GM12878 (cell line): ENCODE data around the gene ACTR1B. TPM values are rescaled to one million over a fixed set of nuclear protein-coding genes. Genes with fewer than 3 reads are reported as not detected.
A peak's percentile ranks its signal among the peaks of the same experiment; 100 is the strongest.

Experiments used
- ATAC-seq: fragments of 200-7000 bp; cut with Tn5 transposase; 3 replicates; pipeline ENCODE4 v1.9.1; 2020; ENCODE audit warnings: mild to moderate bottlenecking, moderate library complexity
- BruUV-seq: library from RNA; stranded (reverse); fragments of 400-500 nt; replicated peaks from 2 replicates; lab custom pipeline; 2021; lab: Mats Ljungman, UMichigan
- CTCF ChIA-PET: fragments of 300-600 bp; sonication (Branson Sonifier 250); formaldehyde crosslinking; extraction: SDS; loops from one replicate; lab custom pipeline; 2021; ENCODE audit warnings: inconsistent platforms; lab: Yijun Ruan, JAX
- POLR2A ChIA-PET: fragments of 350-600 bp; formaldehyde crosslinking; extraction: SDS; loops from one replicate; lab custom pipeline; 2021; ENCODE audit warnings: inconsistent platforms; lab: Charles Lee
- RAD21 ChIA-PET: fragments of 300-600 bp; sonication (Branson Sonifier 250); formaldehyde crosslinking; loops from one replicate; lab custom pipeline; 2023; ENCODE audit warnings: antibody characterized with exemption; ENCODE audit not compliant: unreplicated experiment; lab: Charles Lee
- SMC1A ChIA-PET: fragments of 300-600 bp; sonication (Branson Sonifier 250); formaldehyde crosslinking; loops from one replicate; lab custom pipeline; 2023; ENCODE audit not compliant: unreplicated experiment, uncharacterized antibody; lab: Charles Lee
- DNase-seq: peaks from one replicate; pipeline ENCODE4 v3.0.0-alpha.2; 2011; ENCODE audit warnings: low read depth, low spot score
- FAIRE-seq: peaks from 3 replicates; lab custom pipeline; 2011; peaks lifted over from hg19 to GRCh38; lab: Jason Lieb, UNC
- H2AFZ ChIP-seq: 2 replicates; pipeline ENCODE4 v1.6.0; 2011; ENCODE audit warnings: low read depth, low read length, control low read depth; ENCODE audit not compliant: control insufficient read depth
- H3K27ac ChIP-seq: 2 replicates; pipeline ENCODE4 v1.5.1; 2011; ENCODE audit warnings: control low read depth; ENCODE audit not compliant: control insufficient read depth, insufficient read depth
- H3K27me3 ChIP-seq, 2 experiments: replicated peaks in 1 of 2; 2 replicates each; pipeline versions ENCODE4 v1.6.0 to v1.6.1; 2011; ENCODE audit warnings: low read length in 1 of 2; ENCODE audit not compliant: control insufficient read depth in 2 of 2, insufficient read depth in 2 of 2
- H3K36me3 ChIP-seq, 2 experiments: 2 replicates each; pipeline ENCODE4 v1.5.1; 2011; ENCODE audit warnings: low read length in 1 of 2; ENCODE audit not compliant: control insufficient read depth in 2 of 2, insufficient read depth in 2 of 2
- H3K4me1 ChIP-seq: 2 replicates; pipeline ENCODE4 v1.6.1; 2011; ENCODE audit warnings: mild to moderate bottlenecking, low read length, moderate library complexity, mixed read lengths; ENCODE audit not compliant: control insufficient read depth, insufficient read depth
- H3K4me2 ChIP-seq: 2 replicates; pipeline ENCODE4 v1.6.0; 2011; ENCODE audit warnings: control low read depth; ENCODE audit not compliant: control insufficient read depth, insufficient read depth
- H3K4me3 ChIP-seq: fragments of 200-600 bp; sonication (generic); 2 replicates; pipeline ENCODE4 v1.5.1; 2016
- H3K79me2 ChIP-seq: 2 replicates; pipeline ENCODE4 v1.6.0; 2011; ENCODE audit warnings: low read length; ENCODE audit not compliant: control insufficient read depth, insufficient read depth
- H3K9ac ChIP-seq: 2 replicates; pipeline ENCODE4 v1.8.0; 2011; ENCODE audit warnings: low read length, control low read depth, mixed read lengths; ENCODE audit not compliant: control insufficient read depth, insufficient read depth
- H3K9me3 ChIP-seq: replicated peaks from 3 replicates; pipeline ENCODE4 v1.5.1; 2011; ENCODE audit warnings: mild to moderate bottlenecking, low read length; ENCODE audit not compliant: control insufficient read depth, insufficient read depth
- H4K20me1 ChIP-seq: 2 replicates; pipeline ENCODE4 v1.6.0; 2011; ENCODE audit not compliant: control insufficient read depth, insufficient read depth
- ASH2L ChIP-seq: fragments of 300-600, 200-600 bp; sonication (generic); IDR thresholded peaks from 2 replicates; pipeline ENCODE4 v1.6.1; 2017; ENCODE audit warnings: low read depth, mild to moderate bottlenecking, borderline replicate concordance
- CBX5 ChIP-seq: sonication (generic); IDR thresholded peaks from 2 replicates; pipeline ENCODE4 v1.6.1; 2016; ENCODE audit warnings: low read depth, moderate library complexity, mild to moderate bottlenecking, inconsistent platforms
- ESRRA ChIP-seq: IDR thresholded peaks from 2 replicates; pipeline ENCODE4 v1.6.1; 2012; ENCODE audit warnings: mild to moderate bottlenecking, low read length, improper control_type of control experiment
- IRF4 ChIP-seq: IDR thresholded peaks from 2 replicates; pipeline ENCODE4 v1.6.1; 2011; ENCODE audit warnings: low read depth, low read length
- MYB ChIP-seq: fragments of 150-350 bp; IDR thresholded peaks from 2 replicates; pipeline ENCODE4 v1.6.1; 2014; ENCODE audit warnings: mild to moderate bottlenecking, low read depth, low read length, borderline replicate concordance
- WRNIP1 ChIP-seq: IDR thresholded peaks from 2 replicates; pipeline ENCODE4 v1.6.1; 2011; ENCODE audit warnings: low read depth, low read length, improper control_type of control experiment, borderline replicate concordance
- ZSCAN29 ChIP-seq: fragments of 450-650 bp; IDR thresholded peaks from 2 replicates; pipeline ENCODE4 v1.6.1; 2017; ENCODE audit warnings: mild to moderate bottlenecking, moderate library complexity
- WGBS: methylation state at CpG from one replicate; pipeline ENCODE4 v1.1.6; 2016; ENCODE audit warnings: low lambda C conversion rate; ENCODE audit not compliant: insufficient replicate concordance, insufficient coverage; ENCODE audit errors: missing lambda C conversion rate; 5-methylcytosine and 5-hydroxymethylcytosine counted together
- in situ Hi-C: fragments of 300-500 bp; cut with MboI; formaldehyde crosslinking; loops from 9 replicates; pipeline ENCODE4 v1.14.3; 2018; ENCODE audit warnings: mixed read lengths
- intact Hi-C: fragments of 100-400 bp; cut with micrococcal nuclease; formaldehyde crosslinking; loops from one replicate; pipeline ENCODE4 v1.14.2; 2022; ENCODE audit not compliant: unreplicated experiment
- polyA plus RNA-seq, 11 experiments: library from polyadenylated mRNA; depleted of rRNA in 4 of 11; unstranded in 6 of 11; stranded (reverse) in 5 of 11; fragments of >200 nt; fragmentation: Nextera tagmentation in 4 of 11; fragmentation: Illumina TruSeq in 1 of 11; extraction: Ambion mirVana in 4 of 11; extraction: Trizol in 1 of 11; gene quantifications; 1 replicate in 1 of 11; 2 replicates in 10 of 11; pipeline versions ENCODE4 v1.2.1 to v1.2.3, GENCODE V29; 2011 to 2016; ENCODE audit warnings: inconsistent platforms in 2 of 11, missing spikeins in 2 of 11, low read depth in 1 of 11
- total RNA-seq, 4 experiments: library from RNA; depleted of rRNA in 3 of 4; stranded (reverse); fragments of >200 nt in 3 of 4; fragmentation: Illumina TruSeq in 1 of 4; extraction: Trizol in 1 of 4; gene quantifications; 2 replicates each; pipeline versions ENCODE4 v1.2.1 to v1.2.3, GENCODE V29; 2013 to 2021
- TF ChIP-seq, protein P1 (sequence below): IDR thresholded peaks from 2 replicates; pipeline ENCODE4 v1.6.1; 2011; ENCODE audit warnings: mild to moderate bottlenecking, low read depth, low read length, moderate library complexity; ENCODE audit not compliant: insufficient replicate concordance

The ACTR1B gene
- total and polyA plus RNA-seq, 10 of the 15 experiments (the other 5 are each of a cell fraction or from before 2014, with no cell fraction given): 1.3 to 62.8 (median 44.8) TPM

DNA sequence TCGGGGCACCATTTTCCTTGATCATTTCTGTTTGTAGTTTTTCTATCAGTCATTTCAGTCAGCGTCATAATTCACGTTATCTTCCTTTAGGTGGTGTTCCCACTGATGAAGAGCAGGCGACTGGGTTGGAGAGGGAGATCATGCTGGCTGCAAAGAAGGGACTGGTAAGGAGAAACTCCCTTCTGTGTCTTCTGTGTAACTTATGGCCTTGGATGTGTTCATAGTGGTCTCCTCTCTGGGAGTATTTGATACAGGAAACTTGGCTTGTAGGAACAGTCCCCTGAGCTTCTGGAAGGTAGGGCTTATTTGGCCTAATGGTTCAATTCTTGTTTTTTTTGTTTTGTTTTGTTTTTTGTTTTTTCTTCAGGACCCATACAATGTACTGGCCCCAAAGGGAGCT is 16.9 kb downstream of the ACTR1B start:
- no peak for FAIRE-seq
- no peaks in the 10 kb centered on the region for H3K27me3 ChIP-seq
- CTCF ChIA-PET: interaction anchor here (0.7 to 4.0 kb wide), 6 partner anchors 8 to 56 kb away, joined by 3 to 22 read pairs (median 18); partner anchors contain the start of genes ACTR1B and ANKRD36B
- POLR2A ChIA-PET: interaction anchor here (1.0 to 7.6 kb wide), 4 partner anchors 15 to 50 kb away, joined by 3 to 132 read pairs (median 8); partner anchors contain the start of genes ACTR1B and C2orf92
- in situ Hi-C loops: no loop called here
- DNase-seq: no peak
- H2AFZ ChIP-seq: no peak overlapping the region
- H4K20me1 ChIP-seq: no peaks in the 10 kb centered on the region
- BruUV-seq: no TSS peak
- peaks cover 18% of the 10 kb centered on the region for H3K79me2 ChIP-seq
- ATAC-seq: no peak
- peaks cover 0 to 14% of the 10 kb centered on the region in 2 experiments for H3K36me3 ChIP-seq
- H3K9me3 ChIP-seq: no peaks in the 10 kb centered on the region
- WGBS: 81% methylated on average over 4 of the region's 4 CpGs
- H3K4me1 ChIP-seq: no peaks in the 10 kb centered on the region; the same call in 1 of the 2 replicates
- SMC1A ChIA-PET: interaction anchor here (0.7 to 4.8 kb wide), 5 partner anchors 16 to 95 kb away, joined by 3 to 29 read pairs (median 7); partner anchors contain the start of gene ACTR1B
- peak overlapping the region; percentile 99 for H3K4me3 ChIP-seq
- peak overlapping the region; percentile 97; the same call in 1 of the 2 replicates for H3K9ac ChIP-seq
- no peak overlapping the region for H3K27ac ChIP-seq
- peak overlapping the region; percentile 61 for H3K4me2 ChIP-seq
- intact Hi-C loops: loop anchor here (2.0 to 5.0 kb wide), 2 partner anchors 16 to 50 kb away; no protein-coding TSS in a partner anchor
- TF ChIP-seq, protein P1, sequence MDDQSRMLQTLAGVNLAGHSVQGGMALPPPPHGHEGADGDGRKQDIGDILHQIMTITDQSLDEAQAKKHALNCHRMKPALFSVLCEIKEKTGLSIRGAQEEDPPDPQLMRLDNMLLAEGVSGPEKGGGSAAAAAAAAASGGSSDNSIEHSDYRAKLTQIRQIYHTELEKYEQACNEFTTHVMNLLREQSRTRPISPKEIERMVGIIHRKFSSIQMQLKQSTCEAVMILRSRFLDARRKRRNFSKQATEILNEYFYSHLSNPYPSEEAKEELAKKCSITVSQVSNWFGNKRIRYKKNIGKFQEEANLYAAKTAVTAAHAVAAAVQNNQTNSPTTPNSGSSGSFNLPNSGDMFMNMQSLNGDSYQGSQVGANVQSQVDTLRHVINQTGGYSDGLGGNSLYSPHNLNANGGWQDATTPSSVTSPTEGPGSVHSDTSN: no peak
- TF ChIP-seq ZSCAN29 (no peak), WRNIP1 (0 out of 2 replicates have a peak, but pooled peaks have one; percentile 57), ESRRA (no peak), ASH2L (no peak), MYB (no peak), CBX5 (no peak), IRF4 (no peak)
- TF ChIP-seq, all 136 proteins: peak for 1
- RAD21 ChIA-PET: interaction anchor here (1.4 to 3.9 kb wide), 3 partner anchors 16 to 49 kb away, joined by 3 to 48 read pairs (median 20); partner anchors contain the start of gene ACTR1B
